HepG2 (cell line): ENCODE results near the gene HEXA. TPM values are rescaled to one million over a fixed set of nuclear protein-coding genes. Genes with fewer than 3 reads are reported as not detected.

Experiments
- ADNP ChIP-seq: sonication (generic); formaldehyde crosslinking; IDR thresholded peaks from 2 replicates; pipeline ENCODE4 v1.4.0; 2020; ENCODE audit warnings: missing genetic modification reagents
- ELF4 ChIP-seq: sonication (generic); formaldehyde crosslinking; IDR thresholded peaks from 2 replicates; pipeline ENCODE4 v1.5.0; 2020; ENCODE audit warnings: missing genetic modification reagents, mild to moderate bottlenecking, moderate library complexity, borderline replicate concordance
- ERF ChIP-seq: IDR thresholded peaks from 2 replicates; pipeline ENCODE4 v1.6.1; 2018; ENCODE audit warnings: missing biosample characterization, missing genetic modification reagents
- FOXM1 ChIP-seq: sonication (generic); formaldehyde crosslinking; IDR thresholded peaks from 2 replicates; pipeline ENCODE4 v1.5.0; 2020; ENCODE audit warnings: missing genetic modification reagents
- HNF4G ChIP-seq, 2 experiments: sonication (generic) in 1 of 2; formaldehyde crosslinking in 1 of 2; IDR thresholded peaks; 2 replicates each; pipeline versions ENCODE4 v1.4.0 to v1.6.1; 2011 to 2020; ENCODE audit warnings: borderline replicate concordance in 2 of 2, low read depth in 2 of 2, mild to moderate bottlenecking in 2 of 2, low read length in 1 of 2, missing genetic modification reagents in 1 of 2, moderate library complexity in 1 of 2
- ISX ChIP-seq: sonication (generic); formaldehyde crosslinking; conservative IDR thresholded peaks from 2 replicates; pipeline ENCODE4 v1.5.0; 2020; ENCODE audit warnings: missing genetic modification reagents
- KAT2B ChIP-seq: fragments of 150-350 bp; IDR thresholded peaks from 2 replicates; pipeline ENCODE4 v1.6.1; 2014; ENCODE audit warnings: low read depth, low read length, borderline replicate concordance
- NBN ChIP-seq: fragments of 450-650 bp; conservative IDR thresholded peaks from 2 replicates; pipeline ENCODE4 v1.6.1; 2017
- RBM22 ChIP-seq: fragments of 200-400 bp; formaldehyde crosslinking; optimal IDR thresholded peaks from 2 replicates; pipeline ENCODE3; 2017; ENCODE audit warnings: mild to moderate bottlenecking, low read length, moderate library complexity
- SNAPC2 ChIP-seq: sonication (generic); formaldehyde crosslinking; IDR thresholded peaks from 2 replicates; pipeline ENCODE4 v1.8.1; 2022; ENCODE audit warnings: mild to moderate bottlenecking, missing genetic modification reagents
- TARDBP ChIP-seq: sonication (generic); formaldehyde crosslinking; IDR thresholded peaks from 2 replicates; pipeline ENCODE4 v1.8.0; 2022; ENCODE audit warnings: mild to moderate bottlenecking, missing genetic modification reagents
- THAP11 ChIP-seq: IDR thresholded peaks from 2 replicates; pipeline ENCODE4 v1.6.1; 2016; ENCODE audit warnings: missing biosample characterization, missing genetic modification reagents
- TSC22D2 ChIP-seq: sonication (generic); formaldehyde crosslinking; IDR thresholded peaks from 2 replicates; pipeline ENCODE4 v1.5.1; 2020; ENCODE audit warnings: missing genetic modification reagents, mild to moderate bottlenecking, borderline replicate concordance
- U2AF1 ChIP-seq: fragments of 200-400 bp; formaldehyde crosslinking; optimal IDR thresholded peaks from 2 replicates; pipeline ENCODE3; 2017; ENCODE audit warnings: mild to moderate bottlenecking, low read depth, low read length
- WIZ ChIP-seq: sonication (generic); formaldehyde crosslinking; IDR thresholded peaks from 2 replicates; pipeline ENCODE4 v1.5.1; 2020; ENCODE audit warnings: mild to moderate bottlenecking, missing genetic modification reagents
- ZFP1 ChIP-seq: IDR thresholded peaks from 2 replicates; pipeline ENCODE4 v1.6.1; 2016
- ZFYVE20 ChIP-seq: sonication (generic); formaldehyde crosslinking; IDR thresholded peaks from 2 replicates; pipeline ENCODE4 v1.8.0; 2023; ENCODE audit warnings: low read depth, mild to moderate bottlenecking, moderate library complexity, missing genetic modification reagents, borderline replicate concordance
- ZKSCAN8 ChIP-seq: IDR thresholded peaks from 2 replicates; pipeline ENCODE4 v1.6.1; 2016; ENCODE audit warnings: borderline replicate concordance, missing genetic modification reagents, missing compliant biosample characterization
- ZMAT3 ChIP-seq: sonication (generic); formaldehyde crosslinking; conservative IDR thresholded peaks from 2 replicates; pipeline ENCODE4 v1.7.0; 2021; ENCODE audit warnings: missing genetic modification reagents
- ZNF235 ChIP-seq: sonication (generic); formaldehyde crosslinking; IDR thresholded peaks from 2 replicates; pipeline ENCODE4 v1.8.1; 2023; ENCODE audit warnings: mild to moderate bottlenecking, missing genetic modification reagents, borderline replicate concordance
- ZNF430 ChIP-seq: sonication (generic); formaldehyde crosslinking; IDR thresholded peaks from 2 replicates; pipeline ENCODE4 v1.9.0; 2021; ENCODE audit warnings: mild to moderate bottlenecking, missing genetic modification reagents
- ZNF644 ChIP-seq: IDR thresholded peaks from 2 replicates; pipeline ENCODE4 v1.6.1; 2016; ENCODE audit warnings: low read depth
- ZNF780A ChIP-seq: sonication (generic); formaldehyde crosslinking; IDR thresholded peaks from 2 replicates; pipeline ENCODE4 v1.8.0; 2022; ENCODE audit warnings: mild to moderate bottlenecking, missing genetic modification reagents, moderate library complexity
- ZNF792 ChIP-seq: IDR thresholded peaks from 2 replicates; pipeline ENCODE4 v1.6.1; 2016
- polyA plus RNA-seq, 8 experiments: library from polyadenylated mRNA; depleted of rRNA in 3 of 8; stranded (reverse) in 7 of 8; unstranded in 1 of 8; fragments of >200 nt; fragmentation: Illumina TruSeq in 4 of 8; extraction: Trizol in 4 of 8; gene quantifications; 2 replicates each; pipeline versions ENCODE4 v1.2.1 to v1.2.3, GENCODE V29; 2011 to 2016; ENCODE audit warnings: low read depth in 4 of 8, missing spikeins in 1 of 8, mixed read lengths in 1 of 8; ENCODE audit not compliant: insufficient read depth in 1 of 8
- total RNA-seq, 5 experiments: library from RNA; depleted of rRNA; stranded (reverse); fragments of >200 nt; fragmentation: Illumina TruSeq; extraction: Trizol; gene quantifications; 2 replicates each; pipeline ENCODE4 v1.2.3, GENCODE V29; 2016; ENCODE audit warnings: low read depth in 1 of 5
- TF ChIP-seq, protein P1 (sequence below), 2 experiments: fragments of 450-650 bp in 1 of 2; sonication (generic) in 1 of 2; formaldehyde crosslinking; IDR thresholded peaks; 2 replicates each; pipeline versions ENCODE4 v1.5.0 to v1.8.0; 2020 to 2022; ENCODE audit warnings: mild to moderate bottlenecking in 1 of 2, missing genetic modification reagents in 1 of 2
- TF ChIP-seq, protein P2 (sequence below): sonication (generic); formaldehyde crosslinking; IDR thresholded peaks from 2 replicates; pipeline ENCODE4 v1.5.0; 2020; ENCODE audit warnings: missing genetic modification reagents
- TF ChIP-seq, protein P3 (sequence below): sonication (generic); formaldehyde crosslinking; IDR thresholded peaks from 2 replicates; pipeline ENCODE4 v1.5.1; 2020; ENCODE audit warnings: missing genetic modification reagents, mild to moderate bottlenecking, borderline replicate concordance
- TF ChIP-seq, protein P4 (sequence below): sonication (generic); formaldehyde crosslinking; IDR thresholded peaks from 2 replicates; pipeline ENCODE4 v1.9.0; 2022; ENCODE audit warnings: missing genetic modification reagents, mild to moderate bottlenecking, borderline replicate concordance

HEXA gene
- total and polyA plus RNA-seq, 2 of the 13 experiments (the other 11 are each of a cell fraction or from before 2014, with no cell fraction given), result 106 to 219 TPM

DNA sequence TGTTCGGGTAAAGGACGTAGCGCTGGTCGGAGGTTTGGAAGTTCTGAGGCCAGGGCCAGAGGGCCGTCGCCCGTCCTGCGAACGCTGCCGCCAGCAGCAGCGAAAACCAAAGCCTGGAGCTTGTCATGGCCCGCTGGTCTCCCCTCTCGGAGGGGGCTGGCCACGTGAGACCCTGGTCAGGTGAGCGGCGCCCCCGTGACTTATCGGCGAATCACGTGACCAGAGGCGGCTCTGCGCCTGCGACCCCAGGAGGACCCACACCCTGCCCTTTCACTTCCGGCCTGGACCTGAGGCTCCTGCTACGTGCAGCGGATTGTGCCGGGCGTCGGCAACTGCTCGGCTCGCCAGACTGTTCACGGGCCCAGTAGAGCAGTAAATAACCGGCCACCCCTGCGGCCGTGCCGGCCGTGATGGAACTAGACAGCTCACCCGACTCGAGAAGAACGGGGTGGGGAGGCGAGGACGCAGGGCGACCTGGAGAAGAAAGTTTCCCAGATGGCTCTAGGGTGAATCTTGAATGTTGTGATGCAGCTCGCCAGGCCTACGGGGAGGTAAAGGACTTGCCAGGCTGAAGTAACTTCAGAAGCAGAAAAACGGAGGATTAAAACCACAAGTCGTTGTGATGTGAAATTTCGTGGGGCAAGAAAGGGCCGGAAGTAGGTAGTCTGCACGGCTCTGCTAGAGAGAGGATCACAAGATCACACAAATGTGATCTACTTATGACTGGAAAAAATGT is at the start of gene HEXA (continued):
- TF ChIP-seq WIZ (peak; percentile 65; the same call in 1 of the 2 replicates), THAP11 (CRISPR knock-in tag) (peak; percentile 94), ZNF644 (CRISPR knock-in tag) (no peak), TSC22D2 (CRISPR knock-in tag) (peak; percentile 67; the same call in 1 of the 2 replicates), FOXM1 (no peak), TARDBP (CRISPR knock-in tag) (peak; percentile 96), ISX (CRISPR knock-in tag) (0 out of 2 replicates have a peak, but pooled peaks have one; percentile 53), ELF4 (peak; percentile 47; the same call in 1 of the 2 replicates), NBN (no peak), ZFP1 (CRISPR knock-in tag) (peak; percentile 85), ERF (peak; percentile 97), SNAPC2 (no peak), HNF4G (IDR thresholded peaks at IDR 0.05; ENCODE audit: borderline replicate concordance, low read depth, low read length) (no peak; the same call in 1 of the 2 replicates), HNF4G (CRISPR knock-in tag; IDR thresholded peaks at IDR 0.05; ENCODE audit: borderline replicate concordance, low read depth) (no peak), ZMAT3 (CRISPR knock-in tag) (peak; percentile 74), ZNF780A (no peak), U2AF1 (no peak), ZNF792 (peak; percentile 97), ZNF430 (CRISPR knock-in tag) (no peak; the same call in 1 of the 2 replicates), ZKSCAN8 (CRISPR knock-in tag) (peak; percentile 75; the same call in 1 of the 2 replicates), ZFYVE20 (CRISPR knock-in tag) (no peak), RBM22 (no peak), KAT2B (no peak), ADNP (CRISPR knock-in tag) (0 out of 2 replicates have a peak, but pooled peaks have one; percentile 65), ZNF235 (CRISPR knock-in tag) (no peak)
- TF ChIP-seq, protein P1, sequence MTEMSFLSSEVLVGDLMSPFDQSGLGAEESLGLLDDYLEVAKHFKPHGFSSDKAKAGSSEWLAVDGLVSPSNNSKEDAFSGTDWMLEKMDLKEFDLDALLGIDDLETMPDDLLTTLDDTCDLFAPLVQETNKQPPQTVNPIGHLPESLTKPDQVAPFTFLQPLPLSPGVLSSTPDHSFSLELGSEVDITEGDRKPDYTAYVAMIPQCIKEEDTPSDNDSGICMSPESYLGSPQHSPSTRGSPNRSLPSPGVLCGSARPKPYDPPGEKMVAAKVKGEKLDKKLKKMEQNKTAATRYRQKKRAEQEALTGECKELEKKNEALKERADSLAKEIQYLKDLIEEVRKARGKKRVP (CRISPR knock-in tag; IDR thresholded peaks at IDR 0.05), result peak in 1 of 2 experiments; percentile 55; a peak in 1 of 4 replicates
- TF ChIP-seq, protein P2, sequence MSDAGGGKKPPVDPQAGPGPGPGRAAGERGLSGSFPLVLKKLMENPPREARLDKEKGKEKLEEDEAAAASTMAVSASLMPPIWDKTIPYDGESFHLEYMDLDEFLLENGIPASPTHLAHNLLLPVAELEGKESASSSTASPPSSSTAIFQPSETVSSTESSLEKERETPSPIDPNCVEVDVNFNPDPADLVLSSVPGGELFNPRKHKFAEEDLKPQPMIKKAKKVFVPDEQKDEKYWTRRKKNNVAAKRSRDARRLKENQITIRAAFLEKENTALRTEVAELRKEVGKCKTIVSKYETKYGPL (CRISPR knock-in tag), result peak; percentile 74; the same call in 1 of the 2 replicates
- TF ChIP-seq, protein P3, sequence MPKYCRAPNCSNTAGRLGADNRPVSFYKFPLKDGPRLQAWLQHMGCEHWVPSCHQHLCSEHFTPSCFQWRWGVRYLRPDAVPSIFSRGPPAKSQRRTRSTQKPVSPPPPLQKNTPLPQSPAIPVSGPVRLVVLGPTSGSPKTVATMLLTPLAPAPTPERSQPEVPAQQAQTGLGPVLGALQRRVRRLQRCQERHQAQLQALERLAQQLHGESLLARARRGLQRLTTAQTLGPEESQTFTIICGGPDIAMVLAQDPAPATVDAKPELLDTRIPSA (CRISPR knock-in tag), result no peak
- TF ChIP-seq, protein P4, sequence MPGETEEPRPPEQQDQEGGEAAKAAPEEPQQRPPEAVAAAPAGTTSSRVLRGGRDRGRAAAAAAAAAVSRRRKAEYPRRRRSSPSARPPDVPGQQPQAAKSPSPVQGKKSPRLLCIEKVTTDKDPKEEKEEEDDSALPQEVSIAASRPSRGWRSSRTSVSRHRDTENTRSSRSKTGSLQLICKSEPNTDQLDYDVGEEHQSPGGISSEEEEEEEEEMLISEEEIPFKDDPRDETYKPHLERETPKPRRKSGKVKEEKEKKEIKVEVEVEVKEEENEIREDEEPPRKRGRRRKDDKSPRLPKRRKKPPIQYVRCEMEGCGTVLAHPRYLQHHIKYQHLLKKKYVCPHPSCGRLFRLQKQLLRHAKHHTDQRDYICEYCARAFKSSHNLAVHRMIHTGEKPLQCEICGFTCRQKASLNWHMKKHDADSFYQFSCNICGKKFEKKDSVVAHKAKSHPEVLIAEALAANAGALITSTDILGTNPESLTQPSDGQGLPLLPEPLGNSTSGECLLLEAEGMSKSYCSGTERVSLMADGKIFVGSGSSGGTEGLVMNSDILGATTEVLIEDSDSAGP (CRISPR knock-in tag), result peak; percentile 97
